Astrocyte (in vitro differentiated cells and primary cell): ENCODE results near the gene MEMO1. TPM values are rescaled to one million over a fixed set of nuclear protein-coding genes. Genes with fewer than 3 reads are reported as not detected.

ENCODE experiments used
- DNase-seq: peaks from one replicate; pipeline ENCODE4 v3.0.0-alpha.2; 2010; ENCODE audit warnings: low read depth
- FAIRE-seq: peaks from 2 replicates; lab custom pipeline; 2011; peaks lifted over from hg19 to GRCh38; lab: Jason Lieb, UNC
- H2AFZ ChIP-seq: 2 replicates; pipeline ENCODE4 v1.6.0; 2012; ENCODE audit warnings: low read depth, low read length, inconsistent platforms
- H3K27ac ChIP-seq: 2 replicates; pipeline ENCODE4 v1.5.1; 2011; ENCODE audit warnings: low read depth, low read length, inconsistent platforms
- H3K27me3 ChIP-seq: 2 replicates; pipeline ENCODE4 v1.6.0; 2011; ENCODE audit warnings: low read length, inconsistent platforms; ENCODE audit not compliant: insufficient read depth
- H3K36me3 ChIP-seq: 2 replicates; pipeline ENCODE4 v1.5.1; 2011; ENCODE audit warnings: low read length, inconsistent platforms; ENCODE audit not compliant: insufficient read depth
- H3K4me1 ChIP-seq: 2 replicates; pipeline ENCODE4 v1.5.1; 2011; ENCODE audit warnings: low read length, inconsistent platforms; ENCODE audit not compliant: insufficient read depth
- H3K4me2 ChIP-seq: 2 replicates; pipeline ENCODE4 v1.6.0; 2012; ENCODE audit warnings: low read length, inconsistent platforms
- H3K4me3 ChIP-seq: 2 replicates; pipeline ENCODE4 v1.5.1; 2011; ENCODE audit warnings: low read depth, mild to moderate bottlenecking, low read length, inconsistent platforms; ENCODE audit not compliant: insufficient read depth
- H3K79me2 ChIP-seq: 2 replicates; pipeline ENCODE4 v1.6.0; 2012; ENCODE audit warnings: mild to moderate bottlenecking, low read length, inconsistent platforms; ENCODE audit not compliant: insufficient read depth
- H3K9ac ChIP-seq: 2 replicates; pipeline ENCODE4 v1.6.0; 2012; ENCODE audit warnings: mild to moderate bottlenecking, low read length, inconsistent platforms
- H3K9me3 ChIP-seq: 2 replicates; pipeline ENCODE4 v1.5.1; 2012; ENCODE audit warnings: low read depth, mild to moderate bottlenecking, low read length, inconsistent platforms; ENCODE audit not compliant: insufficient read depth
- H4K20me1 ChIP-seq: 2 replicates; pipeline ENCODE4 v1.6.0; 2012; ENCODE audit warnings: low read length, inconsistent platforms; ENCODE audit not compliant: insufficient read depth
- H3K27ac Mint-ChIP-seq: one replicate; pipeline ENCODE4 v1.8.0; 2021; ENCODE audit warnings: mild to moderate bottlenecking, mixed read lengths; ENCODE audit not compliant: unreplicated experiment
- H3K27me3 Mint-ChIP-seq: one replicate; pipeline ENCODE4 v1.8.0; 2021; ENCODE audit warnings: low read depth, mixed read lengths; ENCODE audit not compliant: unreplicated experiment
- H3K36me3 Mint-ChIP-seq: one replicate; pipeline ENCODE4 v1.8.0; 2021; ENCODE audit warnings: low read depth, mixed read lengths; ENCODE audit not compliant: unreplicated experiment
- H3K4me1 Mint-ChIP-seq: one replicate; pipeline ENCODE4 v1.8.0; 2021; ENCODE audit warnings: low read depth, mixed read lengths; ENCODE audit not compliant: unreplicated experiment
- H3K4me3 Mint-ChIP-seq: one replicate; pipeline ENCODE4 v1.8.0; 2021; ENCODE audit warnings: mild to moderate bottlenecking, moderate library complexity, mixed read lengths; ENCODE audit not compliant: unreplicated experiment
- H3K9me3 Mint-ChIP-seq: one replicate; pipeline ENCODE4 v1.8.0; 2021; ENCODE audit warnings: mild to moderate bottlenecking, mixed read lengths; ENCODE audit not compliant: unreplicated experiment
- EZH2 ChIP-seq: IDR thresholded peaks from 2 replicates; pipeline ENCODE4 v1.6.1; 2012; ENCODE audit warnings: mild to moderate bottlenecking, low read length, inconsistent platforms; ENCODE audit not compliant: insufficient read depth
- total RNA-seq: library from RNA; stranded (reverse); gene quantifications from 2 replicates; pipeline ENCODE4 v1.2.1, GENCODE V29; 2021
- TF ChIP-seq, protein P1 (sequence below): IDR thresholded peaks from 2 replicates; pipeline ENCODE4 v1.5.1; 2011; ENCODE audit warnings: low read depth, mild to moderate bottlenecking, inconsistent platforms, low read length, moderate library complexity; ENCODE audit not compliant: insufficient read depth

Gene MEMO1
- total RNA-seq, 1 donor from 2014 or later: 65.2 TPM

DNA sequence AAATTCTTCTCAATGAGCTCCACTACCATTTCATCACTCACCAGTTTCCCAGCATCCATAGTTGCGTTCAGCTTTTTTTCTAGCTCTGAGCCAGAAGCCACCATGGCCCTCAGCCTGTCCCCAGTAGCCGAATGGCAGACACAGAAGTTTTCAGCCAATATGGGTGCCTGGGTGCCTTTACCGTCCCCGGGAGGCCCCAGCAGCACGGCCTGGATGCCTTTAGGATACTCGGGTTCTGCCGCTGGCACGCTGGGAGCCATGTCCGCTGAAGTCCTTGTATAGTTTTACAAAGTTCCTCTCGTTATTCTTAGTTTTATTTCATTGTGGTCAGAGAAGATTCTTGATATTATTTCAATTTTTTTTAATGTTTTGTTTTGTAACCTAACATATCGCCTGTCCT lies 187.2 kb downstream of the MEMO1 start:
- peaks cover 25% of the 10 kb centered on the region for H3K9me3 Mint-ChIP-seq

GRCh38 chr2:31822587-31822986 lies 188.2 kb downstream of the MEMO1 start:
- no peak overlapping the region for H3K4me2 ChIP-seq
- TF ChIP-seq, protein P1, sequence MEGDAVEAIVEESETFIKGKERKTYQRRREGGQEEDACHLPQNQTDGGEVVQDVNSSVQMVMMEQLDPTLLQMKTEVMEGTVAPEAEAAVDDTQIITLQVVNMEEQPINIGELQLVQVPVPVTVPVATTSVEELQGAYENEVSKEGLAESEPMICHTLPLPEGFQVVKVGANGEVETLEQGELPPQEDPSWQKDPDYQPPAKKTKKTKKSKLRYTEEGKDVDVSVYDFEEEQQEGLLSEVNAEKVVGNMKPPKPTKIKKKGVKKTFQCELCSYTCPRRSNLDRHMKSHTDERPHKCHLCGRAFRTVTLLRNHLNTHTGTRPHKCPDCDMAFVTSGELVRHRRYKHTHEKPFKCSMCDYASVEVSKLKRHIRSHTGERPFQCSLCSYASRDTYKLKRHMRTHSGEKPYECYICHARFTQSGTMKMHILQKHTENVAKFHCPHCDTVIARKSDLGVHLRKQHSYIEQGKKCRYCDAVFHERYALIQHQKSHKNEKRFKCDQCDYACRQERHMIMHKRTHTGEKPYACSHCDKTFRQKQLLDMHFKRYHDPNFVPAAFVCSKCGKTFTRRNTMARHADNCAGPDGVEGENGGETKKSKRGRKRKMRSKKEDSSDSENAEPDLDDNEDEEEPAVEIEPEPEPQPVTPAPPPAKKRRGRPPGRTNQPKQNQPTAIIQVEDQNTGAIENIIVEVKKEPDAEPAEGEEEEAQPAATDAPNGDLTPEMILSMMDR: no peak
- TF ChIP-seq EZH2: no peak
- H3K9me3 ChIP-seq: peaks cover 9% of the 10 kb centered on the region
- Mint-ChIP-seq H3K4me3 (no peak overlapping the region), H3K36me3 (peaks cover 5% of the 10 kb centered on the region), H3K27ac (no peak overlapping the region), H3K9me3 (peaks cover 21% of the 10 kb centered on the region), H3K4me1 (no peaks in the 10 kb centered on the region), H3K27me3 (no peaks in the 10 kb centered on the region)
- no peaks in the 10 kb centered on the region for H3K4me1 ChIP-seq
- no peaks in the 10 kb centered on the region for H3K79me2 ChIP-seq
- no peaks in the 10 kb centered on the region for H4K20me1 ChIP-seq
- no peak overlapping the region for H2AFZ ChIP-seq
- no peaks in the 10 kb centered on the region for H3K27me3 ChIP-seq
- H3K36me3 ChIP-seq: no peaks in the 10 kb centered on the region
- H3K9ac ChIP-seq: no peak overlapping the region
- DNase-seq: no peak
- no peak overlapping the region for H3K27ac ChIP-seq
- no peak overlapping the region for H3K4me3 ChIP-seq
- no peak for FAIRE-seq

More for the DNA sequence above, 187.2 kb downstream of the MEMO1 start:
- Mint-ChIP-seq H3K27ac (no peak overlapping the region), H3K27me3 (no peaks in the 10 kb centered on the region), H3K4me1 (no peaks in the 10 kb centered on the region), H3K36me3 (peaks cover 6% of the 10 kb centered on the region), H3K4me3 (no peak overlapping the region)
- FAIRE-seq (no peak), DNase-seq (no peak)
- Histone ChIP-seq H2AFZ (no peak overlapping the region), H4K20me1 (no peaks in the 10 kb centered on the region), H3K9me3 (peaks cover 9% of the 10 kb centered on the region), H3K4me2 (no peak overlapping the region), H3K4me1 (no peaks in the 10 kb centered on the region), H3K27me3 (no peaks in the 10 kb centered on the region), H3K4me3 (no peak overlapping the region), H3K27ac (no peak overlapping the region), H3K79me2 (no peaks in the 10 kb centered on the region), H3K9ac (no peak overlapping the region), H3K36me3 (no peaks in the 10 kb centered on the region)
- TF ChIP-seq, protein P1: no peak
- TF ChIP-seq EZH2: no peak

Other genes starting within 250 kb of the MEMO1 start
- 63.7 and 71.1 TPM in 2 replicates for gene DPY30, start 28.8 kb upstream of the MEMO1 start, total RNA-seq
- 18.0 and 19.6 TPM in 2 replicates for gene SPAST, start 52.5 kb upstream of the MEMO1 start, total RNA-seq
- gene SLC30A6, start 154.9 kb upstream of the MEMO1 start, total RNA-seq: 29.6 and 30.4 TPM in 2 replicates